ENCODE data around the gene DNER. TPM values are rescaled to one million over a fixed set of nuclear protein-coding genes. Genes with fewer than 3 reads are reported as not detected.

Gene DNER
- total RNA-seq, 1 experiment from 2014 or later: 2.8 TPM

- DNase-seq (ENCODE audit: low read depth): no peak
Measured at GRCh38 chr2:229443546-229444268, 270.6 kb downstream of the DNER start.

- DNase-seq (ENCODE audit: low read depth): no peak
Measured at GRCh38 chr2:229443141-229443540, 271.2 kb downstream of the DNER start.

GRCh38 chr2:229438430-229439159, 275.8 kb downstream of the DNER start:
- no peak for DNase-seq (ENCODE audit: low read depth)

GRCh38 chr2:229437467-229437866, 276.9 kb downstream of the DNER start:
- no peak for DNase-seq (ENCODE audit: low read depth)

GRCh38 chr2:229434187-229434586, 280.2 kb downstream of the DNER start:
- DNase-seq (ENCODE audit: low read depth): peak; percentile 47

- DNase-seq (ENCODE audit: low read depth): no peak
Measured at GRCh38 chr2:229433351-229433750, 281.0 kb downstream of the DNER start.

GRCh38 chr2:229431327-229431954, 282.9 kb downstream of the DNER start:
- peak; percentile 74 for DNase-seq (ENCODE audit: low read depth)

- DNase-seq (ENCODE audit: low read depth): no peak
Measured at GRCh38 chr2:229429589-229429988, 284.8 kb downstream of the DNER start.

- DNase-seq (ENCODE audit: low read depth): no peak
Measured at GRCh38 chr2:229426464-229426863, 287.9 kb downstream of the DNER start.

GRCh38 chr2:229425598-229425997, 288.8 kb downstream of the DNER start:
- DNase-seq (ENCODE audit: low read depth): no peak

- no peak for DNase-seq (ENCODE audit: low read depth)
Measured at GRCh38 chr2:229422063-229422462, 292.3 kb downstream of the DNER start.

GRCh38 chr2:229419158-229419557, 295.2 kb downstream of the DNER start:
- peak; percentile 54 for DNase-seq (ENCODE audit: low read depth)

- no peak for DNase-seq (ENCODE audit: low read depth)
Measured at GRCh38 chr2:229417916-229418315, 296.4 kb downstream of the DNER start.

- no peak for DNase-seq (ENCODE audit: low read depth)
Measured at GRCh38 chr2:229417176-229417575, 297.2 kb downstream of the DNER start.

- DNase-seq (ENCODE audit: low read depth): peak; percentile 74
Measured at GRCh38 chr2:229416116-229416694, 298.1 kb downstream of the DNER start.

- no peak for DNase-seq (ENCODE audit: low read depth)
Measured at GRCh38 chr2:229414631-229415030, 299.7 kb downstream of the DNER start.

- DNase-seq (ENCODE audit: low read depth): no peak
Measured at GRCh38 chr2:229412686-229413085, 301.7 kb downstream of the DNER start.

GRCh38 chr2:229410946-229411345, 303.4 kb downstream of the DNER start:
- DNase-seq (ENCODE audit: low read depth): no peak

GRCh38 chr2:229410264-229410663, 304.1 kb downstream of the DNER start:
- no peak for DNase-seq (ENCODE audit: low read depth)

- no peak for DNase-seq (ENCODE audit: low read depth)
Measured at GRCh38 chr2:229409751-229410181, 304.6 kb downstream of the DNER start.

- DNase-seq (ENCODE audit: low read depth): no peak
Measured at GRCh38 chr2:229408962-229409361, 305.4 kb downstream of the DNER start.

- DNase-seq (ENCODE audit: low read depth): peak; percentile 94
Measured at GRCh38 chr2:229408356-229408755, 306.0 kb downstream of the DNER start.

Measured in LHCN-M2 (cell line).